A549 (cell line): Measurements from ENCODE around the gene FAM234B. TPM values are rescaled to one million over a fixed set of nuclear protein-coding genes. Genes with fewer than 3 reads are reported as not detected.
A peak's percentile ranks its signal among the peaks of the same experiment; 100 is the strongest.

Source experiments
- ATAC-seq, 2 experiments: fragments of 200-7000 bp in 1 of 2; fragments of >200 bp in 1 of 2; cut with Nextera tagmentation in 1 of 2; cut with Tn5 transposase in 1 of 2; 3 replicates each; pipeline versions ENCODE4 v1.8.0 to v1.9.1; 2018 to 2020; ENCODE audit warnings: mild to moderate bottlenecking in 1 of 2, moderate library complexity in 1 of 2
- CTCF ChIA-PET: fragments of 300-600 bp; sonication (Branson Sonifier 250); formaldehyde crosslinking; extraction: SDS; loops from one replicate; lab custom pipeline; 2021; ENCODE audit warnings: antibody characterized with exemption, inconsistent platforms; lab: Yijun Ruan, JAX
- POLR2A ChIA-PET: fragments of 350-600 bp; formaldehyde crosslinking; extraction: SDS; loops from one replicate; lab custom pipeline; 2021; ENCODE audit warnings: antibody characterized with exemption, inconsistent platforms; lab: Yijun Ruan, JAX
- DNase-seq, 2 experiments: peaks; one replicate each; pipeline versions ENCODE4 v3.0.0 to v3.0.0-alpha.2; 2011 to 2016; ENCODE audit warnings: low read depth in 1 of 2, low spot score in 1 of 2
- FAIRE-seq: peaks from 2 replicates; lab custom pipeline; 2011; peaks lifted over from hg19 to GRCh38; lab: Jason Lieb, UNC
- H3K27ac ChIP-seq, 2 experiments: fragments of >200 bp; sonication (Bioruptor Twin); formaldehyde crosslinking; 3 replicates each; pipeline ENCODE4 v1.5.1; 2016 to 2017
- H3K4me1 ChIP-seq: fragments of >200 bp; sonication (Bioruptor Twin); formaldehyde crosslinking; 3 replicates; pipeline ENCODE4 v1.6.1; 2016
- H3K4me2 ChIP-seq: fragments of >200 bp; sonication (Bioruptor Twin); formaldehyde crosslinking; 3 replicates; pipeline ENCODE4 v1.6.1; 2016
- H3K4me3 ChIP-seq: fragments of >200 bp; sonication (Bioruptor Twin); formaldehyde crosslinking; 3 replicates; pipeline ENCODE4 v1.5.1; 2016
- H3K9me3 ChIP-seq: fragments of >200 bp; sonication (Bioruptor Twin); formaldehyde crosslinking; 3 replicates; pipeline ENCODE4 v1.6.1; 2016
- BCL3 ChIP-seq: fragments of >200 bp; sonication (Bioruptor Twin); formaldehyde crosslinking; IDR thresholded peaks from 3 replicates; pipeline ENCODE4 v1.6.1; 2016
- CEBPB ChIP-seq, 2 experiments: fragments of >200 bp in 1 of 2; sonication (Bioruptor Twin) in 1 of 2; formaldehyde crosslinking in 1 of 2; IDR thresholded peaks; 2 replicates each; pipeline ENCODE4 v1.6.1; 2012 to 2016
- CHD4 ChIP-seq: fragments of 200-600 bp; sonication (generic); IDR thresholded peaks from 2 replicates; pipeline ENCODE4 v1.6.1; 2016; ENCODE audit warnings: antibody characterized with exemption, mild to moderate bottlenecking, borderline replicate concordance
- CTCF ChIP-seq: fragments of >200 bp; sonication (Bioruptor Twin); formaldehyde crosslinking; IDR thresholded peaks from 3 replicates; pipeline ENCODE4 v1.5.1; 2016
- E2F6 ChIP-seq: IDR thresholded peaks from 2 replicates; pipeline ENCODE4 v1.6.1; 2012; ENCODE audit warnings: low read depth, borderline replicate concordance
- EHMT2 ChIP-seq: fragments of 200-600 bp; sonication (generic); IDR thresholded peaks from 2 replicates; pipeline ENCODE4 v1.6.1; 2016; ENCODE audit warnings: antibody characterized with exemption, low read depth, mild to moderate bottlenecking, moderate library complexity
- ELK1 ChIP-seq: fragments of 150-350 bp; IDR thresholded peaks from 2 replicates; pipeline ENCODE4 v1.6.1; 2014; ENCODE audit warnings: low read depth, mild to moderate bottlenecking, low read length
- FOSB ChIP-seq: fragments of 250-450 bp; sonication (Bioruptor Pico); IDR thresholded peaks from 2 replicates; pipeline ENCODE4 v1.5.0; 2020; ENCODE audit warnings: mild to moderate bottlenecking, moderate library complexity
- FOSL2 ChIP-seq, 2 experiments: fragments of 450-650 bp in 1 of 2; fragments of >200 bp in 1 of 2; sonication (Bioruptor Twin) in 1 of 2; formaldehyde crosslinking; IDR thresholded peaks; 2 replicates each; pipeline versions ENCODE4 v1.5.0 to v1.6.1; 2016 to 2020; ENCODE audit warnings: mild to moderate bottlenecking in 1 of 2, moderate library complexity in 1 of 2
- HDAC2 ChIP-seq: fragments of 200-600 bp; sonication (generic); IDR thresholded peaks from 2 replicates; pipeline ENCODE4 v1.6.1; 2016
- HMGXB4 ChIP-seq: fragments of 250-450 bp; sonication (Bioruptor Pico); IDR thresholded peaks from 2 replicates; pipeline ENCODE4 v1.5.0; 2021; ENCODE audit warnings: mild to moderate bottlenecking, moderate library complexity, borderline replicate concordance
- JUN ChIP-seq, 2 experiments: fragments of >200 bp; sonication (Bioruptor Twin); formaldehyde crosslinking; IDR thresholded peaks; 2 replicates in 1 of 2; 3 replicates in 1 of 2; pipeline ENCODE4 v1.6.1; 2016 to 2017
- JUNB ChIP-seq: fragments of >200 bp; sonication (Bioruptor Twin); formaldehyde crosslinking; IDR thresholded peaks from 2 replicates; pipeline ENCODE4 v1.6.1; 2016
- KDM1A ChIP-seq: fragments of 200-600 bp; sonication (generic); IDR thresholded peaks from 2 replicates; pipeline ENCODE4 v1.6.1; 2016; ENCODE audit warnings: low read depth, mild to moderate bottlenecking
- KDM5A ChIP-seq: fragments of 200-600 bp; sonication (generic); IDR thresholded peaks from 2 replicates; pipeline ENCODE4 v1.6.1; 2016; ENCODE audit warnings: antibody characterized with exemption, mild to moderate bottlenecking
- MAX ChIP-seq: IDR thresholded peaks from 2 replicates; pipeline ENCODE4 v1.6.1; 2012
- MAZ ChIP-seq: fragments of 150-350 bp; IDR thresholded peaks from 2 replicates; pipeline ENCODE4 v1.6.1; 2014; ENCODE audit warnings: antibody characterized with exemption, low read depth, low read length, borderline replicate concordance
- NFE2L2 ChIP-seq: fragments of 150-350 bp; conservative IDR thresholded peaks from 2 replicates; pipeline ENCODE4 v1.6.1; 2014; ENCODE audit warnings: low read length
- NPAS2 ChIP-seq: fragments of 250-450 bp; sonication (Bioruptor Pico); IDR thresholded peaks from 2 replicates; pipeline ENCODE4 v1.8.0; 2022; ENCODE audit warnings: mild to moderate bottlenecking, moderate library complexity, borderline replicate concordance
- PHF8 ChIP-seq: fragments of 200-600 bp; sonication (generic); IDR thresholded peaks from 2 replicates; pipeline ENCODE4 v1.6.1; 2016; ENCODE audit warnings: low read depth, mild to moderate bottlenecking, antibody characterized with exemption, moderate library complexity, borderline replicate concordance
- POLR2A ChIP-seq: IDR thresholded peaks from 2 replicates; pipeline ENCODE4 v1.6.1; 2012; ENCODE audit warnings: mild to moderate bottlenecking, low read length
- POLR2AphosphoS2 ChIP-seq: conservative IDR thresholded peaks from 2 replicates; pipeline ENCODE4 v1.6.1; 2012; ENCODE audit warnings: low read length, improper control_type of control experiment, inconsistent platforms
- RARB ChIP-seq: fragments of 250-450 bp; sonication (Bioruptor Pico); IDR thresholded peaks from 2 replicates; pipeline ENCODE4 v1.8.0; 2021; ENCODE audit warnings: mild to moderate bottlenecking, moderate library complexity
- RCOR1 ChIP-seq: fragments of 150-350 bp; IDR thresholded peaks from 2 replicates; pipeline ENCODE4 v1.6.1; 2014; ENCODE audit warnings: antibody characterized with exemption, low read length, low read depth
- SMC3 ChIP-seq: fragments of >200 bp; sonication (Bioruptor Twin); formaldehyde crosslinking; IDR thresholded peaks from 3 replicates; pipeline ENCODE4 v1.6.1; 2018; ENCODE audit warnings: inconsistent platforms
- TFCP2L1 ChIP-seq: fragments of 250-450 bp; sonication (Bioruptor Pico); IDR thresholded peaks from 2 replicates; pipeline ENCODE4 v1.5.0; 2021; ENCODE audit warnings: mild to moderate bottlenecking
- USF2 ChIP-seq: fragments of 450-650 bp; IDR thresholded peaks from 2 replicates; pipeline ENCODE4 v1.6.1; 2014; ENCODE audit warnings: antibody characterized with exemption
- ZC3H11A ChIP-seq: fragments of 450-650 bp; IDR thresholded peaks from 2 replicates; pipeline ENCODE4 v1.6.1; 2014; ENCODE audit warnings: antibody characterized with exemption, mild to moderate bottlenecking
- ZNF302 ChIP-seq: fragments of 250-450 bp; sonication (Bioruptor Pico); IDR thresholded peaks from 2 replicates; pipeline ENCODE4 v1.9.0; 2021; ENCODE audit warnings: inconsistent platforms, mild to moderate bottlenecking, moderate library complexity
- WGBS: methylation state at CpG from one replicate; pipeline ENCODE4 v1.1.6; 2017; ENCODE audit errors: missing lambda C conversion rate; 5-methylcytosine and 5-hydroxymethylcytosine counted together
- polyA minus RNA-seq: library from RNA; depleted of rRNA, polyadenylated mRNA; stranded (reverse); fragments of >200 nt; gene quantifications from 2 replicates; pipeline ENCODE4 v1.2.3, GENCODE V29; 2011; rRNA and poly(A)+ RNA removed
- polyA plus RNA-seq, 4 experiments: library from polyadenylated mRNA; depleted of rRNA in 3 of 4; stranded (reverse); fragments of >200 nt; fragmentation: RNase III in 1 of 4; extraction: RNeasy Plus Mini Kit Qiagen cat#74134 plus additional on column Dnase treatment in 1 of 4; gene quantifications; 2 replicates in 3 of 4; 3 replicates in 1 of 4; pipeline ENCODE4 v1.2.3, GENCODE V29; 2011 to 2017

FAM234B gene
- polyA plus RNA-seq (2011; rRNA removed) (7.4 and 7.5 TPM in 2 replicates), polyA plus RNA-seq (2017; fragmentation: RNase III; extraction: RNeasy Plus Mini Kit Qiagen cat#74134 plus additional on column Dnase treatment) (2.5 to 2.8 TPM (median 2.6 TPM) in 3 replicates), polyA minus RNA-seq (17.4 and 18.1 TPM in 2 replicates)
- polyA plus RNA-seq (2012; cell fraction: cytosol; rRNA removed) = 2.2 and 2.4 TPM in 2 replicates
- polyA plus RNA-seq (2012; cell fraction: nucleus; rRNA removed) = 2.8 and 3.5 TPM in 2 replicates

- Histone ChIP-seq H3K27ac (peak within 1 kb of the TSS; percentile 83 to 92), H3K9me3 (no peaks in the 10 kb centered on the region), H3K4me1 (peaks cover 8% of the 10 kb centered on the region; the same call in 1 of the 3 replicates)
- ATAC-seq = peak; percentile 97 to 99
- TF ChIP-seq POLR2AphosphoS2 (no peak), JUN (IDR thresholded peaks at IDR 0.05) (peak in 1 of 2 experiments; percentile 53; a peak in 1 of 5 replicates), MAZ (no peak), HDAC2 (no peak), FOSL2 (IDR thresholded peaks at IDR 0.05) (no peak), FOSL2 (CRISPR knock-in tag; IDR thresholded peaks at IDR 0.05) (no peak), KDM5A (peak; percentile 59; the same call in 1 of the 2 replicates), CHD4 (no peak), FOSB (CRISPR knock-in tag) (no peak), SMC3 (peak; percentile 26; the same call in 2 of the 3 replicates), ZNF302 (CRISPR knock-in tag) (no peak), RCOR1 (no peak), BCL3 (no peak), CTCF (peak; percentile 28), HMGXB4 (CRISPR knock-in tag) (no peak), USF2 (no peak), KDM1A (no peak), E2F6 (no peak; the same call in 1 of the 2 replicates), ZC3H11A (no peak), TFCP2L1 (CRISPR knock-in tag) (no peak), RARB (no peak), NPAS2 (no peak), POLR2A (peak; percentile 86), EHMT2 (no peak), ELK1 (no peak), MAX (peak; percentile 43), PHF8 (peak; percentile 46; the same call in 1 of the 2 replicates), NFE2L2 (no peak), JUNB (no peak), CEBPB (IDR thresholded peaks at IDR 0.05) (peak; percentile 68 to 84; a peak in 3 of 4 replicates)
- TF ChIP-seq, all 56 proteins: peak for 8
- DNase-seq (peak; percentile 74 to 88), FAIRE-seq (no peak)
- ChIA-PET CTCF (interaction anchor here (0.6 to 3.7 kb wide), 20 partner anchors 12 to 212 kb away, joined by 3 to 23 read pairs (median 4); no protein-coding TSS in a partner anchor), POLR2A (interaction anchor here (0.7 to 1.1 kb wide), 2 partner anchors 14 to 68 kb away, joined by 3 to 4 read pairs; no protein-coding TSS in a partner anchor)
- 2% methylated on average over 16 of the region's 74 CpGs for WGBS
- H3K4me3 ChIP-seq = peak within 1 kb of the TSS; percentile 97
- H3K4me2 ChIP-seq = peak within 1 kb of the TSS; percentile 97
These were observed at the start of gene FAM234B for GRCh38 chr12:13044002-13044905. FAM234B (plus strand) TSS chr12:13044381; CDS start chr12:13044404, 23 bp downstream.
